Measurements from ENCODE around the gene RIN3. TPM values are rescaled to one million over a fixed set of nuclear protein-coding genes. Genes with fewer than 3 reads are reported as not detected.
A peak's percentile ranks its signal among the peaks of the same experiment; 100 is the strongest.

RIN3 gene, protein sequence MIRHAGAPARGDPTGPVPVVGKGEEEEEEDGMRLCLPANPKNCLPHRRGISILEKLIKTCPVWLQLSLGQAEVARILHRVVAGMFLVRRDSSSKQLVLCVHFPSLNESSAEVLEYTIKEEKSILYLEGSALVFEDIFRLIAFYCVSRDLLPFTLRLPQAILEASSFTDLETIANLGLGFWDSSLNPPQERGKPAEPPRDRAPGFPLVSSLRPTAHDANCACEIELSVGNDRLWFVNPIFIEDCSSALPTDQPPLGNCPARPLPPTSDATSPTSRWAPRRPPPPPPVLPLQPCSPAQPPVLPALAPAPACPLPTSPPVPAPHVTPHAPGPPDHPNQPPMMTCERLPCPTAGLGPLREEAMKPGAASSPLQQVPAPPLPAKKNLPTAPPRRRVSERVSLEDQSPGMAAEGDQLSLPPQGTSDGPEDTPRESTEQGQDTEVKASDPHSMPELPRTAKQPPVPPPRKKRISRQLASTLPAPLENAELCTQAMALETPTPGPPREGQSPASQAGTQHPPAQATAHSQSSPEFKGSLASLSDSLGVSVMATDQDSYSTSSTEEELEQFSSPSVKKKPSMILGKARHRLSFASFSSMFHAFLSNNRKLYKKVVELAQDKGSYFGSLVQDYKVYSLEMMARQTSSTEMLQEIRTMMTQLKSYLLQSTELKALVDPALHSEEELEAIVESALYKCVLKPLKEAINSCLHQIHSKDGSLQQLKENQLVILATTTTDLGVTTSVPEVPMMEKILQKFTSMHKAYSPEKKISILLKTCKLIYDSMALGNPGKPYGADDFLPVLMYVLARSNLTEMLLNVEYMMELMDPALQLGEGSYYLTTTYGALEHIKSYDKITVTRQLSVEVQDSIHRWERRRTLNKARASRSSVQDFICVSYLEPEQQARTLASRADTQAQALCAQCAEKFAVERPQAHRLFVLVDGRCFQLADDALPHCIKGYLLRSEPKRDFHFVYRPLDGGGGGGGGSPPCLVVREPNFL
- 48.8 TPM for total RNA-seq

DNA sequence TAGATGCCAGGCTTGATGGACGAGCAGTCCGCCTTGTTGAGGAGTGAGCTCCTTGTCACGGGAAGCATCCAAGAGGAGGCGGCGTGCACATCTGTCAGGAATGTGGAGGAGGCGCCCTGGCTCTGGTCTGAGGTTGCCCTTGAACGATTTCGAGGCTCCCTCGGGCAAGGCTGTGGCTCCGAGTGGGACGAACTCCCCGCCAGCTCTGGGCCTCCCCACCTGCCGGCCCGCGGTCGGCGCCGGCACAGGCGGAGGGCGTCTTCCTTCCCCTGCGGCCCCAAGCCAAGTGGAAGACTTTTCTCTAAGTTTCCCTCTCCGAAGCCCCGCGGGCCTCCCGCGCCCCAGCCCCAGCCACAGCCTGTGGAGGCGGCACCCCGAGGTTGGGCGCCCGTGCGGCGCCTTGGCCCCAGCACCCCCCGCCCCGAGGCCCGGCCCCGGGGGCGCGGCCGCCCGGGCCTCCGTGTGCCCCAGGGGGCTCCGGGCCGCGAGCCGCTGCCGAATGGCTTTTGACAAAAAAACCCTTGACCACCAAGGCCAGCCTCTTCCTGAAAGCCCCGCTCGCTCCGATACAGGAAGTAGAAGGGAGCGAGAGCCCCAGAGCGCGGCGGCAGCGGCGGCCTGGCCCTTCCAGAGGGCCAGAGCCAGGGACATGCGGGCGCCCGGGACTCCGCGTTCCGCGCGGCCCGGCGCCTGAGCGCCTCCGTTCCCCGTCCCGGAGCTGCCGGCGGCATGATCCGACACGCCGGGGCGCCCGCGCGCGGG, at the start of gene RIN3:
Gene RIN3 (plus strand): TSS at position 578 of the 762 bp plus-strand sequence. CDS start 152 bp downstream, at position 730.
- no peaks in the 10 kb centered on the region for H3K9me3 ChIP-seq (ENCODE audit: low read depth, low read length)
- H3K4me1 ChIP-seq (ENCODE audit: insufficient read depth, low read length) = peaks cover 60% of the 10 kb centered on the region
- H3K4me3 ChIP-seq (ENCODE audit: low read length) = peak within 1 kb of the TSS; percentile 82
- H3K27me3 ChIP-seq (ENCODE audit: insufficient read depth, low read length) = no peaks in the 10 kb centered on the region

DNA sequence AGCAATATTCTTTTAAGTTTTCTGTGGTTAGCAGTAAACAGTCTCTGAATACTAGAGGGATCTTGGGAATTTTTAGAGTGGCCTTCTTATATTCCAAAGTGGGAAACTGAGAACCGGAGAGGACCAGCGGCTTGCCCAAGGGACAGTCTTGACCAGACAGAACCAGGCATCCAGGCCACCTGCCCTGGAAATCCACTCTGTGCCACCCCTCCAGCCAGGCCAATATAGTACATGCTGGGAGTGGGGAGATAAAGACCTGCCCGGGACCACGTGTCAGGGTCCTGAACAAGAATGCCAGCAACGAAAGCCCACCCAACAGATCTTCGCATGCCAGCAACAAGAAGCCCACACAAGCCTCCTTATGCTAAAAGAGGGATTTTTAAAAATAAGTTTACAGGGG, 49.4 kb upstream of the RIN3 start:
- Histone ChIP-seq H3K4me3 (ENCODE audit: low read length) (no peak overlapping the region), H3K4me1 (ENCODE audit: insufficient read depth, low read length) (peaks cover 75% of the 10 kb centered on the region), H3K9me3 (ENCODE audit: low read depth, low read length) (no peaks in the 10 kb centered on the region), H3K27me3 (ENCODE audit: insufficient read depth, low read length) (no peaks in the 10 kb centered on the region)

DNA sequence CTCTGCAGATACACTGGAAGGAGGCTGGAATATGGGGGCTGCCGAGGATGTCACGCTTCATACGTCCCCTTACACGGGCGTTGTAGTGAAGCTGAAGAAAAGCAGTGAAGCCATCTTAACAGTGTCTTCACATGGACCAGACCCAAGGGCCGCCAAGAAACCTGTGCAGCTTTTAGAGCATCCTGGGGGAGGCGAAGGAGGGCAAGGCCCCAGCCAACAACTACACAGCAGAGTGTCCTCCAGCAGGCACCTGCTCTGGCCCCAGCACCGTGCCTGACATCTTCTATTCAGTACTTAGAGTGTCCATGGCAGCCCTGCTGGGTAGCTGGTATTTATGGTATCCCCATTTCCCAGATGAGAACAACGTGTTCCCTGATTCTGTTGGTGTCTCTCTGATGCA, 48.9 kb upstream of the RIN3 start:
- no peaks in the 10 kb centered on the region for H3K9me3 ChIP-seq (ENCODE audit: low read depth, low read length)
- peaks cover 70% of the 10 kb centered on the region for H3K4me1 ChIP-seq (ENCODE audit: insufficient read depth, low read length)
- no peak overlapping the region for H3K4me3 ChIP-seq (ENCODE audit: low read length)
- no peaks in the 10 kb centered on the region for H3K27me3 ChIP-seq (ENCODE audit: insufficient read depth, low read length)

DNA sequence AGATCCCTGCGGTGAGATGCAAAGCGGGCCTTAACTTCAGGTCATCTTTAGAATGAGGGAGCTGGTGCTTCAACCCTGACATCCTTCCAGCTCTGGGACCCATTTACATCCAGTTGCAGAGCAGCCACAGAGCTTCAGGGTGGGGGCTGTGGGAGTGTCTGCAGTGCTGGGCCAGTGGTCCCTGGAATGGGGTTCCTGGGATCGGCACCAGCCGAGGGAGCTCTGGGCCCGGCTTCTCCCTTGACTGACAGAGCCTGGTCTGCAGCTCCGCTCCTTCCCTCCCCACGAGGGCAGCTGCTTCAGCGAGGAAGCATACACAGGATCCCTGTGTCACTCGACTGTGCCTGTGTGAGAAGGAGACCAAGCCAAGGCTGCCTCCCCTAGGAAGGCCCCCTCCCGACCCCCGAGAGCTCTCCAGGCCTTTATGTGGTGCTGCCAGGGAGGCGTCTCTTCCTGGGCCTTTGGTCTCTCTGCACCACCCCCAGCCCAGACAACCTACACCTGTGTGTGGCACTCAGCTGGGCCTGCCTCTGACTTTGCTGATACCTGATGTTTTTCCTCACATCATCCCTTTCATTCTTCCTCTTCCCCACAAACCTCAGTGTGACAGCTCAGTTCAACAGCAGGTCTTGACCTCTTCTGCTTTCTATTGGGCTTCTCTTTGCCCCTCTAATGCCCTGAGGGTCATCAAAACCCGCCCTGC, 48.1 kb upstream of the RIN3 start:
- Histone ChIP-seq H3K27me3 (ENCODE audit: insufficient read depth, low read length) (no peaks in the 10 kb centered on the region), H3K4me3 (ENCODE audit: low read length) (no peak overlapping the region), H3K9me3 (ENCODE audit: low read depth, low read length) (no peaks in the 10 kb centered on the region), H3K4me1 (ENCODE audit: insufficient read depth, low read length) (peaks cover 68% of the 10 kb centered on the region)

DNA sequence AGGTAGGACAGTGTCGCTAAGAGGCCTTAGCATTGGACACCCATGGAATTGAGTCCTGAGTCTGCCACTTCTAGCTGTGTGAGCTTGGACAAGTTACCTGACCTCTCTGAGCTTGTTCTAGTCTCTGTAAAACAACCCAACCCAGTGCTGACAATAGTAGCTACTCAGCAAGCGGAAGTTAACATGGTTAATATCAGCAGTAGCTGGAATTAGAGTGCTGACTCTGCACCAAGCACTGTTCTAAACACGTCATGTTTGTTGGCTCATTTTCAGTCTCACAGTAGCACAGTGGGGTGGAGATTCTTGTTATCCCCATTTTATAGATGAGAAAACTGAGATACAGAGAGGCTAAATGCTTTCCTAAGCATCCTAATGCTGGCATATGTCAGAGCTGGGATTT, 47.5 kb upstream of the RIN3 start:
- Histone ChIP-seq H3K4me3 (ENCODE audit: low read length) (no peak overlapping the region), H3K4me1 (ENCODE audit: insufficient read depth, low read length) (peaks cover 68% of the 10 kb centered on the region), H3K9me3 (ENCODE audit: low read depth, low read length) (no peaks in the 10 kb centered on the region), H3K27me3 (ENCODE audit: insufficient read depth, low read length) (no peaks in the 10 kb centered on the region)

DNA sequence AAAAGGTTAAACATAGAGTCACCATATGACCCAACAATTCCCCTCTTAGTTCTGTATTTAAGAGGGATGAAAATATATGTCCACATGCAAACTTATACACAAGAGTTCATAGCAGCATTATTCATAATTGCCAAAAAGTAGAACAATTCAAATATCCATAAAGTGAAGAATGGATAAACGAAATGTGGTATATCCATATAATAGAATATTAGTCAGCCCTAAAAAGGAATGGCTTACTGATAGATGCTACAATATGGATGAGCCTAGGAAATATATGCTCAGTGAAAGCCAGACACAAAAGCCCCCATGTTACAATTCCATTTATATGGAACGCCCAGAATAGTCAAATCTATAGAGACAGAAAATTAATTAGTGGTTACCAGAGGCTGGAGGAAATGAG, 44.1 kb upstream of the RIN3 start:
- Histone ChIP-seq H3K4me1 (ENCODE audit: insufficient read depth, low read length) (peaks cover 67% of the 10 kb centered on the region), H3K27me3 (ENCODE audit: insufficient read depth, low read length) (no peaks in the 10 kb centered on the region), H3K4me3 (ENCODE audit: low read length) (no peak overlapping the region), H3K9me3 (ENCODE audit: low read depth, low read length) (no peaks in the 10 kb centered on the region)

DNA sequence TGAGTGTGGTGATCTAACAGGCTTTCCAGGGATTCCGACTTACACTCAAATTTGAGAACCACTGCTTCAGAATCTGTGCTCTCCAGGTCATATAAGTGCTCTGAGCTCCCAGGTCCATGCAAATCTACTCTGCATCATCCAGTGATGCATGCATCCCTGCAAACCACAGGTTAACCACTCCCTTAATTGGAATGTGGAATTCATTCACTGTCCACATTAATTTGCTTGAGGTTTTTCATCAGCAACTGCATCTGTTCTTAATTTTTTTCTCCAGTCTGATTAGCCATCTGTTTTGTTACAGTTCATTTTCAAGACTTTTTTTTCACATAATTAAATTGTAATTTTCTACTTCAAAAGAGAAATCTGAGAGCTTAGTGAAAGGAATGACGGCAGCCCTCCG, 43.4 kb upstream of the RIN3 start:
- Histone ChIP-seq H3K4me3 (ENCODE audit: low read length) (no peak overlapping the region), H3K9me3 (ENCODE audit: low read depth, low read length) (no peaks in the 10 kb centered on the region), H3K27me3 (ENCODE audit: insufficient read depth, low read length) (no peaks in the 10 kb centered on the region), H3K4me1 (ENCODE audit: insufficient read depth, low read length) (peaks cover 65% of the 10 kb centered on the region)

DNA sequence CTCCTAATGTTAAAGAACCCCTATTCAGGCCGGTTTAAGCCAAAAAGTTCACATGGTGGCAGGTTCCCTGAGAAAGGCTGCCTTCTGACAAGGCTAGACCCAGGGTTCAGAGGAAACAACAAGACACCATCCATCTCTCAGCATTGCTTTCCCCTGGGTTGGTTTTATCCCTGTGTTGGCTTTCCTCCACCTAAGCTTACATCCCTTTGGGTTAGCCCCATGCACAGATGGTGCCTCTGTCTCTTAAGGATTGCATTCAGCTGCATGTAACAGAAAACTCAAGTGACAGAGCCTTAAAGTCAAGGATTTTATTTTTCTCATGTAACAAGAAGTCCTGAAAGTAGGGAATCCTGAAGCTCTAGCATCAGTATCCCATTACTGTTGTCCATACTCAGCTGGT, 42.8 kb upstream of the RIN3 start:
- no peaks in the 10 kb centered on the region for H3K27me3 ChIP-seq (ENCODE audit: insufficient read depth, low read length)
- H3K4me3 ChIP-seq (ENCODE audit: low read length) = no peak overlapping the region
- H3K9me3 ChIP-seq (ENCODE audit: low read depth, low read length) = no peaks in the 10 kb centered on the region
- H3K4me1 ChIP-seq (ENCODE audit: insufficient read depth, low read length) = peaks cover 65% of the 10 kb centered on the region

DNA sequence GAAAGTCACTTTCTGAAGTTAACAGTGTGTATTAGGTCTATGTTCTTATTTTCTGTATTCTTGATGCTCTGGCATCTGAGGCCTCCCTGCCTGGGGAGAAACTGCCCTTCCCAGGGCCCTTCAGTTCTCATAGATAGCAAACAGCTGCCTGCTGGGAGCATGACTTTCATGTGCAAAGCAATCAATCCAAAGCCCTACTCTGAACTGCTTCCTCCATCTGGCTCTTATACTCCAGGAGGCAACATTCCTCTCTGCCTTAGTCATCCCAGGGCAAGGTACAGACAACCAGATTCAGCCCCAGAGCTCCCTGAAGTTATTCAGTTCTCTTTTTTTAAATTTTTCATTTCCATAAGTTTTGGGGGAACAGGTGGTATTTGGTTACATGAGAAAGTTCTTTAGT, 41.7 kb upstream of the RIN3 start:
- H3K9me3 ChIP-seq (ENCODE audit: low read depth, low read length) = no peaks in the 10 kb centered on the region

DNA sequence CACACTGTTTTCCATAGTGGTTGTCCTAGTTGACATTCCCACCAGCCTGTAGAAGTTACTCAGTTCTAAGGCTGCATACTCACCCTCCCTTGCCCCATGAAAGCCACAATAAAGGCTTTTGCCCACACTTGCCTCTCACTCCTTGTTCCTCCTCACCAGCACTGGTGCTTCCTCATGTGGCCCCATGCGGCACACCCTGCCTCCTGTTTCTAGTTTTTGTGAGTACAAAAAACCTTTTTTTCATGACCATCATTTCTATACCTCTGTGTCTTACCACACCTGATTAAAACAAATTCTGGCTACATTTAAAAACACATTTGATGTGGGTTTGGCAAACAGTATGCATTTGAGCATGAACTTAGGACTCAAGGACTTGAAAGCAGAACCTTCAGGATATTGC, 40.7 kb upstream of the RIN3 start:
- H3K9me3 ChIP-seq (ENCODE audit: low read depth, low read length) = no peaks in the 10 kb centered on the region
- H3K27me3 ChIP-seq (ENCODE audit: insufficient read depth, low read length) = no peaks in the 10 kb centered on the region
- H3K4me3 ChIP-seq (ENCODE audit: low read length) = no peak overlapping the region
- H3K4me1 ChIP-seq (ENCODE audit: insufficient read depth, low read length) = peaks cover 68% of the 10 kb centered on the region

More for the DNA sequence above, 41.7 kb upstream of the RIN3 start:
- Histone ChIP-seq H3K4me1 (ENCODE audit: insufficient read depth, low read length) (peaks cover 64% of the 10 kb centered on the region), H3K4me3 (ENCODE audit: low read length) (no peak overlapping the region), H3K27me3 (ENCODE audit: insufficient read depth, low read length) (no peaks in the 10 kb centered on the region)

DNA sequence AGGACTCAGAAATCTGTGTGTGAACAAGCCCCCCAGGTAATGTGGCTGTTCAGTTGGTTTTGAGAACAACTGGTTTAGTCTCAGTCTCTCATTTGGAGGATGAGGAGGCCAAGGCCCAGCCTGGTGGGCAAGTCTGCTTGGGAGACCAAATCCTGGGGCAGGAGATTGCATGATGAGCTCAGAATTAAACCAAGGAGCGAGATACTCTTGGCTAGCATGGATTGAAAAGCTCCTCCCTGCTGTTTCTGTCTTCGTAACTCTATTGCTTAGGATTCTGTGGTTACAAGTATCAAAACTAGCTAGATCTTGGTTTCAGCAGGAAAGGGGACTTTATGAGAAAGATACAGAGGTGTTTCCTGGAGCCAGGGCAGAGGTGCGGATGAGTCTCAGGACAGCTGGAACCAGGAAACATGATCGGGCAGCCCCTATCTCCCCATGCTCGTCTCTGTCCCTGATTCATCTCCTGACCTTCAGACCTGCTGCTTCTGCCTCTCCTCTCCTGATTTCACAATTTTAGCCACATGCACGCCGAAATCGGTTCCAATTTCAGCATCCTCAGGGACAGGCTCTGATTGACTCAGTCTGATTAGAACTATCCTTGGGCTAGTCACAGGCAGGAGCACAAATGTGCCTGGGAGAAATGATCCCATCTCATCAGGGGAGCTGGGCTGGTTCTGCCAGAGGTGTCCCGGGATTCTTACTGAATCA, 40.2 kb upstream of the RIN3 start:
- peaks cover 68% of the 10 kb centered on the region for H3K4me1 ChIP-seq (ENCODE audit: insufficient read depth, low read length)

DNA sequence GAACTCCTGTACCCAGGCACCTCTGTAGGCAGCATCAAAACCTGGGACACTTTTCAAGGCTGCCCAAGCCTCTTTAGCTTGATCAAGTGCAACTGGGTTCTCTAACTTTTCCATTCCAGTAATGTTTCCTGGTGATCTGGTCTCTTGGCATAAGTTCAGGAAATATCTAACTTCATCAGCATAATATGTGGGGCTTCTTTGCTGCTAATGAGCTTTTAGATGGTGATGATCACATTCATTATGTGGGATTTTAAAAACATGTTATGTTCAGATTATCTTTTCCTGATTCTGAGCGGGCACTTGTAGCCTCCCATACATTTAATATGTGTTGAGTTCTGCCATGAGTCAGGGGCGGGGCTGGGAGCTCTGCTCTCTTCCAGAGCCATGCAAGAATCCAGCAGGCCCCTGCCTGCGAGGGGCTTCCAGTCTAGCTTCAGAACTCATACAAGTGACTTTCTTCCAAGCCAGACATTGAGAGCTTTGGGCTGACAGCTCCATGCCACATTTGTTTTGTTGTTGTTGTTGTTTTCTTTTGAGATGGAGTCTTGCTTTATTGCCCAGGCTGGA, 39.5 kb upstream of the RIN3 start:
- H3K4me1 ChIP-seq (ENCODE audit: insufficient read depth, low read length) = peaks cover 68% of the 10 kb centered on the region
- no peaks in the 10 kb centered on the region for H3K9me3 ChIP-seq (ENCODE audit: low read depth, low read length)
- no peak overlapping the region for H3K4me3 ChIP-seq (ENCODE audit: low read length)
- no peaks in the 10 kb centered on the region for H3K27me3 ChIP-seq (ENCODE audit: insufficient read depth, low read length)

More for the DNA sequence above, 40.2 kb upstream of the RIN3 start:
- Histone ChIP-seq H3K4me3 (ENCODE audit: low read length) (no peak overlapping the region), H3K27me3 (ENCODE audit: insufficient read depth, low read length) (no peaks in the 10 kb centered on the region), H3K9me3 (ENCODE audit: low read depth, low read length) (no peaks in the 10 kb centered on the region)

DNA sequence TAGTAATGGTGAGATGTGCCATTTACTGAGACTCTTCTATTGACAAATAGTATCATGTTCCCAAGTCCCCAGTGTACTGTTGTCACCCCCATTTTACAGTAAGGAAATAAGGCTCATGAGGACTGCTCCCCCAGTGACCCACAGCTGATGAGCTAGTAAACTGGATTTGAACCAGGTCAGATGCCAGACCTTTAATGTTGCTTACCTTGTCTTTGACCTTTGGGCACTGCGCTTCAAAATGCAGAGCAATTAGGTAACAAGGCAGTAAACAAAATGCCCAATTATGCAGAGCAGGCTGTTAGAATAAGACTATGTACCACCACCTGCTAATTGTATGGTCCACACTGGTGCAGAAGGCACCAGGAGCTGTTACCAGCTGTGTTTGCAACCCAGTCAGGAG, 38.5 kb upstream of the RIN3 start:
- H3K4me1 ChIP-seq (ENCODE audit: insufficient read depth, low read length) = peaks cover 67% of the 10 kb centered on the region
- no peaks in the 10 kb centered on the region for H3K9me3 ChIP-seq (ENCODE audit: low read depth, low read length)
- H3K4me3 ChIP-seq (ENCODE audit: low read length) = no peak overlapping the region
- no peaks in the 10 kb centered on the region for H3K27me3 ChIP-seq (ENCODE audit: insufficient read depth, low read length)
